ENCODE results near the gene AOC3. TPM values are rescaled to one million over a fixed set of nuclear protein-coding genes. Genes with fewer than 3 reads are reported as not detected.
"Not testable (repeated sequence)": the region's sequence is repeated elsewhere in the genome, so short reads cannot be mapped to it uniquely, and the experiment has no call there.

AOC3 gene
- polyA plus RNA-seq, 1 donor from 2014 or later: 0.35 TPM

DNA sequence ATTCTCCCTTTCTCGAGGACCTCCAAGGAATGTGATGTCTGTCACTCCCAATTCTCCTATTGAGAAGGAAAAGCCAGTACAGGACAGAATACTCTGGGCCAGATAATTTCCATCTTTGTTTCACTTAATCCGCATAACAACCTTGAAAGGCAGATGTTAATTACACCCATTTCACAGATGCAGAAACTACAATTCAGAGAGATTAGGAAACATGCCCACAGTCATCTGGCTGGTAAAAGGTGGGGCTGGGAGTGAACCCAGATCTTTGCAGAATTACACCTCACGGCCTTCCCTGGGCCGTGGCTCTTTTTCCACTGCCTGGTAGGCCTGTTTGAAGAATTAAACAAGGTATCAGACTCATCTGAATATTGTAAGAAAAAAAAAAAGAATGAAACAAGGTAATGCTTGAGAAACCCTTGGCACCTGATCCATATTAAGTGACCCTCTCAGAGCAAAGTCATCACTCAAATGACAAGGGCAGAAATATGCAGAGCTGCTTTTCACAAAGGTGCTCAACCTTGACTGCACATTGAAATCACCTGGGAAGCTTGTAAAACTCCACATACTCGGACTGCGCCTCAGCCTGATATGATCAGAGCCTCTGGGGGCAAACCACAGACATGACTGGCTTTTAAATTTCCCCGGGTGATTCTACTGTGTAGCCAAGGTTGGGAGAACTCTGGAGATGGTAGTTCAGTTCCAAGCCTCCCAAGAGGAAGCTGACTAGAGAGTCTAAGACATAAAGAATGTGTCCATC, 33.0 kb downstream of the AOC3 start:
- no peaks in the 10 kb centered on the region for H3K9me3 ChIP-seq (ENCODE audit: low read length)
- TF ChIP-seq, protein P1, sequence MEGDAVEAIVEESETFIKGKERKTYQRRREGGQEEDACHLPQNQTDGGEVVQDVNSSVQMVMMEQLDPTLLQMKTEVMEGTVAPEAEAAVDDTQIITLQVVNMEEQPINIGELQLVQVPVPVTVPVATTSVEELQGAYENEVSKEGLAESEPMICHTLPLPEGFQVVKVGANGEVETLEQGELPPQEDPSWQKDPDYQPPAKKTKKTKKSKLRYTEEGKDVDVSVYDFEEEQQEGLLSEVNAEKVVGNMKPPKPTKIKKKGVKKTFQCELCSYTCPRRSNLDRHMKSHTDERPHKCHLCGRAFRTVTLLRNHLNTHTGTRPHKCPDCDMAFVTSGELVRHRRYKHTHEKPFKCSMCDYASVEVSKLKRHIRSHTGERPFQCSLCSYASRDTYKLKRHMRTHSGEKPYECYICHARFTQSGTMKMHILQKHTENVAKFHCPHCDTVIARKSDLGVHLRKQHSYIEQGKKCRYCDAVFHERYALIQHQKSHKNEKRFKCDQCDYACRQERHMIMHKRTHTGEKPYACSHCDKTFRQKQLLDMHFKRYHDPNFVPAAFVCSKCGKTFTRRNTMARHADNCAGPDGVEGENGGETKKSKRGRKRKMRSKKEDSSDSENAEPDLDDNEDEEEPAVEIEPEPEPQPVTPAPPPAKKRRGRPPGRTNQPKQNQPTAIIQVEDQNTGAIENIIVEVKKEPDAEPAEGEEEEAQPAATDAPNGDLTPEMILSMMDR (IDR thresholded peaks at IDR 0.05; ENCODE audit: poor library complexity, severe bottlenecking): no peak
- TF ChIP-seq RAD21 (conservative IDR thresholded peaks at IDR 0.05): no peak
- TF ChIP-seq EP300 (conservative IDR thresholded peaks at IDR 0.05; ENCODE audit: poor library complexity, severe bottlenecking): no peak
- TF ChIP-seq MXI1 (conservative IDR thresholded peaks at IDR 0.05; ENCODE audit: poor library complexity, severe bottlenecking): no peak
- no peak for TF ChIP-seq POLR2AphosphoS5 (IDR thresholded peaks at IDR 0.05)
- TF ChIP-seq, protein P2, sequence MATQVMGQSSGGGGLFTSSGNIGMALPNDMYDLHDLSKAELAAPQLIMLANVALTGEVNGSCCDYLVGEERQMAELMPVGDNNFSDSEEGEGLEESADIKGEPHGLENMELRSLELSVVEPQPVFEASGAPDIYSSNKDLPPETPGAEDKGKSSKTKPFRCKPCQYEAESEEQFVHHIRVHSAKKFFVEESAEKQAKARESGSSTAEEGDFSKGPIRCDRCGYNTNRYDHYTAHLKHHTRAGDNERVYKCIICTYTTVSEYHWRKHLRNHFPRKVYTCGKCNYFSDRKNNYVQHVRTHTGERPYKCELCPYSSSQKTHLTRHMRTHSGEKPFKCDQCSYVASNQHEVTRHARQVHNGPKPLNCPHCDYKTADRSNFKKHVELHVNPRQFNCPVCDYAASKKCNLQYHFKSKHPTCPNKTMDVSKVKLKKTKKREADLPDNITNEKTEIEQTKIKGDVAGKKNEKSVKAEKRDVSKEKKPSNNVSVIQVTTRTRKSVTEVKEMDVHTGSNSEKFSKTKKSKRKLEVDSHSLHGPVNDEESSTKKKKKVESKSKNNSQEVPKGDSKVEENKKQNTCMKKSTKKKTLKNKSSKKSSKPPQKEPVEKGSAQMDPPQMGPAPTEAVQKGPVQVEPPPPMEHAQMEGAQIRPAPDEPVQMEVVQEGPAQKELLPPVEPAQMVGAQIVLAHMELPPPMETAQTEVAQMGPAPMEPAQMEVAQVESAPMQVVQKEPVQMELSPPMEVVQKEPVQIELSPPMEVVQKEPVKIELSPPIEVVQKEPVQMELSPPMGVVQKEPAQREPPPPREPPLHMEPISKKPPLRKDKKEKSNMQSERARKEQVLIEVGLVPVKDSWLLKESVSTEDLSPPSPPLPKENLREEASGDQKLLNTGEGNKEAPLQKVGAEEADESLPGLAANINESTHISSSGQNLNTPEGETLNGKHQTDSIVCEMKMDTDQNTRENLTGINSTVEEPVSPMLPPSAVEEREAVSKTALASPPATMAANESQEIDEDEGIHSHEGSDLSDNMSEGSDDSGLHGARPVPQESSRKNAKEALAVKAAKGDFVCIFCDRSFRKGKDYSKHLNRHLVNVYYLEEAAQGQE (IDR thresholded peaks at IDR 0.05; ENCODE audit: borderline replicate concordance): no peak
- TF ChIP-seq SMC3 (conservative IDR thresholded peaks at IDR 0.05; ENCODE audit: poor library complexity): no peak
- TF ChIP-seq TAF1 (IDR thresholded peaks at IDR 0.05; ENCODE audit: low read depth): no peak
- no peak for TF ChIP-seq EZH2 (IDR thresholded peaks at IDR 0.05; ENCODE audit: borderline replicate concordance, insufficient read depth, low read length, poor library complexity, severe bottlenecking)
- no peaks in the 10 kb centered on the region for H3K79me2 ChIP-seq (replicated peaks; ENCODE audit: insufficient read depth, low read length)
- H3F3A ChIP-seq (ENCODE audit: insufficient read depth, low read length, poor library complexity, severe bottlenecking): no peaks in the 10 kb centered on the region
- no peaks in the 10 kb centered on the region for H4K20me1 ChIP-seq (ENCODE audit: insufficient read depth)
- no peak overlapping the region for H3K4me2 ChIP-seq (ENCODE audit: low read length)
- no peak overlapping the region for H3K9ac ChIP-seq (ENCODE audit: low read length)
- no peak overlapping the region for H2AFZ ChIP-seq (ENCODE audit: low read depth, low read length)
- no peak overlapping the region for H3K27ac ChIP-seq (ENCODE audit: low read length)
- no peaks in the 10 kb centered on the region for H3K36me3 ChIP-seq (ENCODE audit: insufficient read depth, low read length)
- H3K4me3 ChIP-seq (ENCODE audit: low read length): no peak overlapping the region
- H3K9me2 ChIP-seq (ENCODE audit: insufficient read depth, low read length): no peaks in the 10 kb centered on the region
- H3K27me3 ChIP-seq (ENCODE audit: insufficient read depth, low read depth, low read length): no peaks in the 10 kb centered on the region

DNA sequence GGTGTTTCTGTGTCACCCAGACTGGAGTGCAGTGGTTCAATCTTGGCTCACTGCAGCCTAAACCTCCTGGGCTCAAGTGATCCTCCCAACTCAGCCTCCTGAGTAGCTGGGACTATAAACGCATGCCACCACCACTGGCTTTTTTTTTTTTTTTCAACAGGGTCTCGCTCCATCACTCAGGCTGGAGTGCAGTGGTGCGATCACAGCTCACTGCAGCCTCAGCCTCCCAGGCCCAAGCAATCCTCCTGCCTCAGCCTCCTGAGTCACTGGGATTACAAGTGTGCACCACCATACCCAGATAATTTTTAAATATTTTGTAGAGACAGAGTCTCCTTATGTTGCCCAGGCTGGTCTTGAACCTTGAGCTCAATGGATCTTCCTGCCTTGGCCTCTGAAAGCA, 34.8 kb downstream of the AOC3 start:
- H3K9me2 ChIP-seq (ENCODE audit: insufficient read depth, low read length); H3K36me3 ChIP-seq (ENCODE audit: insufficient read depth, low read length); H2AFZ ChIP-seq (ENCODE audit: low read depth, low read length); H3K27me3 ChIP-seq (ENCODE audit: insufficient read depth, low read depth, low read length); H3F3A ChIP-seq (ENCODE audit: insufficient read depth, low read length, poor library complexity, severe bottlenecking); H3K79me2 ChIP-seq (replicated peaks; ENCODE audit: insufficient read depth, low read length); H3K9ac ChIP-seq (ENCODE audit: low read length); H3K4me3 ChIP-seq (ENCODE audit: low read length); H3K9me3 ChIP-seq (ENCODE audit: low read length); H3K4me2 ChIP-seq (ENCODE audit: low read length); H4K20me1 ChIP-seq (ENCODE audit: insufficient read depth); H3K27ac ChIP-seq (ENCODE audit: low read length): not testable (repeated sequence)
